Suprapubic skin (tissue), 4 donors: Measurements from ENCODE around the gene DYRK4. TPM values are rescaled to one million over a fixed set of nuclear protein-coding genes. Genes with fewer than 3 reads are reported as not detected.

Experiments
- DNase-seq, 2 donors: peaks; one replicate each; pipeline ENCODE4 v3.0.0-alpha.2; 2019; ENCODE audit warnings: low spot score in 2 of 2
- H3K27ac ChIP-seq: fragments of 200-600 bp; sonication (generic); one replicate; pipeline ENCODE4 v1.5.1; 2019
- H3K27me3 ChIP-seq: fragments of 200-600 bp; sonication (generic); one replicate; pipeline ENCODE4 v1.5.1; 2019
- H3K36me3 ChIP-seq: fragments of 200-600 bp; sonication (generic); one replicate; pipeline ENCODE4 v1.5.1; 2019
- H3K4me1 ChIP-seq: fragments of 200-600 bp; sonication (generic); one replicate; pipeline ENCODE4 v1.5.1; 2019
- H3K4me3 ChIP-seq: fragments of 200-600 bp; sonication (generic); one replicate; pipeline ENCODE4 v1.5.1; 2019; ENCODE audit warnings: mild to moderate bottlenecking
- H3K9me3 ChIP-seq: fragments of 200-600 bp; sonication (generic); one replicate; pipeline ENCODE4 v1.5.1; 2019
- CTCF ChIP-seq, 2 donors: fragments of 200-600 bp in 1 of 2; fragments of 450-650 bp in 1 of 2; sonication (generic) in 1 of 2; IDR thresholded peaks; one replicate each; pipeline ENCODE4 v1.5.1; 2016 to 2019; ENCODE audit warnings: antibody characterized with exemption in 2 of 2, mild to moderate bottlenecking in 1 of 2, moderate library complexity in 1 of 2
- EP300 ChIP-seq: sonication (generic); formaldehyde crosslinking; IDR thresholded peaks from one replicate; pipeline ENCODE4 v1.6.1; 2017; ENCODE audit warnings: antibody characterized with exemption
- POLR2A ChIP-seq, 2 donors: fragments of 450-650 bp; IDR thresholded peaks; one replicate each; pipeline ENCODE4 v1.6.1; 2017; ENCODE audit warnings: antibody characterized with exemption in 2 of 2, mild to moderate bottlenecking in 2 of 2, moderate library complexity in 2 of 2
- POLR2AphosphoS5 ChIP-seq, 3 donors: sonication (generic); formaldehyde crosslinking; IDR thresholded peaks; one replicate each; pipeline ENCODE4 v1.6.1; 2017; ENCODE audit warnings: antibody characterized with exemption in 3 of 3
- WGBS: methylation state at CpG from one replicate; pipeline ENCODE4 v1.1.5; 2018; 5-methylcytosine and 5-hydroxymethylcytosine counted together
- total RNA-seq, 4 donors: library from RNA; depleted of rRNA; stranded (reverse); fragments of >200 nt; gene quantifications; one replicate each; pipeline ENCODE4 v1.1.0, GENCODE V29; 2016

Gene DYRK4
- total RNA-seq, 4 donors from 2014 or later = 16.7 to 31.3 (median 20.1) TPM

- no peak for DNase-seq
- WGBS = 33% methylated on average over 8 of the region's 8 CpGs
Measured at GRCh38 chr12:4579305-4580102, 17.5 kb downstream of the DYRK4 start.

GRCh38 chr12:4580281-4580688, 18.3 kb downstream of the DYRK4 start:
- 68% methylated on average over 3 of the region's 3 CpGs for WGBS
- no peak overlapping the region for H3K27ac ChIP-seq
- no peaks in the 10 kb centered on the region for H3K9me3 ChIP-seq
- no peak for DNase-seq
- H3K27me3 ChIP-seq = no peaks in the 10 kb centered on the region
- H3K4me3 ChIP-seq = no peak overlapping the region
- H3K36me3 ChIP-seq = no peaks in the 10 kb centered on the region
- TF ChIP-seq POLR2A (IDR thresholded peaks at IDR 0.05) = no peak
- no peaks in the 10 kb centered on the region for H3K4me1 ChIP-seq

More at GRCh38 chr12:4579305-4580102, 17.5 kb downstream of the DYRK4 start:
- Histone ChIP-seq H3K27me3 (no peaks in the 10 kb centered on the region), H3K4me1 (no peaks in the 10 kb centered on the region), H3K36me3 (no peaks in the 10 kb centered on the region), H3K9me3 (no peaks in the 10 kb centered on the region), H3K4me3 (no peak overlapping the region), H3K27ac (no peak overlapping the region)
- TF ChIP-seq POLR2AphosphoS5 (IDR thresholded peaks at IDR 0.05) (no peak), CTCF (IDR thresholded peaks at IDR 0.05) (no peak), POLR2A (IDR thresholded peaks at IDR 0.05) (no peak), EP300 (no peak)

DNA sequence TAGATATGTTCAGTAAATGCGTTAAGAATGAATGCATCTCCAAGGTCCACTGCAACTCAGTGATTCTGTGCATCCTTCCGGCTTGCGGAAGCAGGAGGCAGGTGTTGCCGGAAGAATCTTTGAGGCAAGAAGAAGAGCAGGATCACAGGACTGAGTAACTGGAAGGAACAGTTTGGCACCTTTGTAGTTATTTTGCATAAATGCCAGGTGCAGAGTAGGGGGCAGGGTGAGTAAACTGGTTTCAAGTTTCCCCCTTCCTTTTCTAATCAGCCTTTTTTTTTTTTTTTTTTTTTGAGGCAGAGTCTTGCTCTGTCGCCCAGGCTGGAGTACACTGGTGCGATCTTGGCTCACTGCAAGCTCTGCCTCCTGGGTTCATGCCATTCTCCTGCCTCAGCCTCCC, 22.3 kb downstream of the DYRK4 start:
- TF ChIP-seq CTCF (IDR thresholded peaks at IDR 0.05) = no peak
- Histone ChIP-seq H3K4me1 (no peaks in the 10 kb centered on the region), H3K4me3 (no peak overlapping the region), H3K27me3 (peaks cover 13% of the 10 kb centered on the region), H3K9me3 (no peaks in the 10 kb centered on the region), H3K36me3 (no peaks in the 10 kb centered on the region), H3K27ac (no peak overlapping the region)
- no peak for DNase-seq
- 80% methylated on average over 6 of the region's 6 CpGs for WGBS

DNA sequence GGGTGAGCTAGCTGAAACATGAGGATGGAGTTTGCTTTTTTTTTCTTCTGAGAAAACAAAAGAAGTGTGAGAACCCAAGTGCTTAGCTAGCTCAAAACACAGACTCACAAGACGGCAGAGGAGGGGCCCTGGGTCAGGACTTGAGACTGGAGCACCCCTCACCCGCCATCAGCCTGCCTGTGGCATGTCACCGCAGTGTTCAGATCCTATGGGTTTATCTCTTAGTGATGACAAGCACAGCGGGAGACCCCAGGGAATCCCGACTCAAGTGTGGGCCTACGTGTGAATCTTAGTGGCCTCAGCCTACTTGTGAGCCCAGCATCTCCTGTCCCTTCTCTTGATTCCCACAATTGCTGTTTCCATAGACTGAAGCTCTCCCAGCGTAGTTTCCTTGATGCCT, 22.9 kb downstream of the DYRK4 start:
- 82% methylated on average over 7 of the region's 7 CpGs for WGBS
- no peak overlapping the region for H3K4me3 ChIP-seq
- H3K36me3 ChIP-seq = no peaks in the 10 kb centered on the region
- no peak for DNase-seq
- H3K27ac ChIP-seq = no peak overlapping the region
- TF ChIP-seq CTCF (IDR thresholded peaks at IDR 0.05) (no peak), EP300 (no peak), POLR2A (IDR thresholded peaks at IDR 0.05) (no peak), POLR2AphosphoS5 (IDR thresholded peaks at IDR 0.05) (no peak)
- no peaks in the 10 kb centered on the region for H3K9me3 ChIP-seq
- no peaks in the 10 kb centered on the region for H3K4me1 ChIP-seq
- H3K27me3 ChIP-seq = peaks cover 13% of the 10 kb centered on the region

GRCh38 chr12:4586500-4586899, 24.5 kb downstream of the DYRK4 start:
- no peak overlapping the region for H3K4me3 ChIP-seq
- no peaks in the 10 kb centered on the region for H3K9me3 ChIP-seq
- no peaks in the 10 kb centered on the region for H3K4me1 ChIP-seq
- no peaks in the 10 kb centered on the region for H3K36me3 ChIP-seq
- no peak for DNase-seq
- no peak overlapping the region for H3K27ac ChIP-seq
- H3K27me3 ChIP-seq = peaks cover 13% of the 10 kb centered on the region
- TF ChIP-seq POLR2A (IDR thresholded peaks at IDR 0.05) (no peak), CTCF (IDR thresholded peaks at IDR 0.05) (no peak), EP300 (no peak), POLR2AphosphoS5 (IDR thresholded peaks at IDR 0.05) (no peak)
- 45% methylated on average over 5 of the region's 5 CpGs for WGBS

DNA sequence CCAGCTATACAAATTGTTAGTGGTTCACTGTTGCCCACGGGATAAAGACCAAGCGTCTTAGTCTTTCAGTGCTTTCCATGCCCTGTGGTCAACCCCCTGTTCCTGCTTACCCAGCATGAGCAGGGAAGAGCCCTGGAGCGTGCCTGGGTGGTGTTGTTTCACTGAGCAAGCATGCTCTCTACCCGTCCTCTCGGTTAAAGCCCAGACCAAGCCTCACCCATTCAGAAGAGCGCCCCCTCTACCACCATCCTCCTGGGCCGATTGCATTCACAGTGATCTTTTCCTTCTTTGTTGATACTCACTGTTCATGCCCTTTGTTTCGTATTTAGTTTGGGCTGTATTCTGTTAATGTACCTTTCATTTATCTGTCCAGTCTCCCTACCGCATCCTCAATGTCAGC, 25.1 kb downstream of the DYRK4 start:
- TF ChIP-seq POLR2A (IDR thresholded peaks at IDR 0.05) = no peak
- no peak for TF ChIP-seq POLR2AphosphoS5 (IDR thresholded peaks at IDR 0.05)
- TF ChIP-seq EP300 = no peak
- TF ChIP-seq CTCF (IDR thresholded peaks at IDR 0.05) = no peak
- WGBS = 64% methylated on average over 8 of the region's 9 CpGs

More for the DNA sequence above, 25.1 kb downstream of the DYRK4 start:
- Histone ChIP-seq H3K4me3 (no peak overlapping the region), H3K27ac (no peak overlapping the region), H3K4me1 (no peaks in the 10 kb centered on the region), H3K27me3 (peaks cover 13% of the 10 kb centered on the region), H3K36me3 (no peaks in the 10 kb centered on the region), H3K9me3 (no peaks in the 10 kb centered on the region)
- DNase-seq = no peak
